ENCODE data around the gene PRSS2. TPM values are rescaled to one million over a fixed set of nuclear protein-coding genes. Genes with fewer than 3 reads are reported as not detected.

The PRSS2 gene
- total and polyA plus RNA-seq, 9 donors = 0.09 to 1.3 (median 1.2) TPM; not detected in 6

GRCh38 chr7:142809671-142810070 is 38.9 kb downstream of the PRSS2 start:
- Histone ChIP-seq H3K27ac (ENCODE audit: low read length) (no peak overlapping the region), H3K4me1 (ENCODE audit: control insufficient read depth, insufficient read depth, low read length) (no peaks in the 10 kb centered on the region)
- no CpG with 5 or more reads among the region's 2 CpGs for WGBS (ENCODE audit: insufficient coverage)

GRCh38 chr7:142811154-142811737 is 40.5 kb downstream of the PRSS2 start:
- WGBS (ENCODE audit: insufficient coverage) = 33% methylated on average over 1 of the region's 6 CpGs
- H3K4me1 ChIP-seq (ENCODE audit: control insufficient read depth, insufficient read depth, low read length) = no peaks in the 10 kb centered on the region
- no peak overlapping the region for H3K27ac ChIP-seq (ENCODE audit: low read length)
- no peak overlapping the region for H3K4me3 ChIP-seq (ENCODE audit: low read length)
- H3K27me3 ChIP-seq (ENCODE audit: control insufficient read depth, insufficient read depth, low read length) = peaks cover 5% of the 10 kb centered on the region
- no peaks in the 10 kb centered on the region for H3K9me3 ChIP-seq (replicated peaks; ENCODE audit: control insufficient read depth, low read depth, low read length)
- DNase-seq = peak; percentile 41
- H3K36me3 ChIP-seq (ENCODE audit: control insufficient read depth, insufficient read depth, low read length) = no peaks in the 10 kb centered on the region

More at GRCh38 chr7:142809671-142810070, 38.9 kb downstream of the PRSS2 start:
- no peak for DNase-seq
- no peaks in the 10 kb centered on the region for H3K36me3 ChIP-seq (ENCODE audit: control insufficient read depth, insufficient read depth, low read length)
- no peak overlapping the region for H3K4me3 ChIP-seq (ENCODE audit: low read length)
- peaks cover 5% of the 10 kb centered on the region for H3K27me3 ChIP-seq (ENCODE audit: control insufficient read depth, insufficient read depth, low read length)
- no peaks in the 10 kb centered on the region for H3K9me3 ChIP-seq (replicated peaks; ENCODE audit: control insufficient read depth, low read depth, low read length)

- H3K4me1 ChIP-seq (ENCODE audit: control insufficient read depth, insufficient read depth, low read length) = no peaks in the 10 kb centered on the region
- H3K4me3 ChIP-seq (ENCODE audit: low read length) = no peak overlapping the region
- peaks cover 5% of the 10 kb centered on the region for H3K27me3 ChIP-seq (ENCODE audit: control insufficient read depth, insufficient read depth, low read length)
- no peak overlapping the region for H3K27ac ChIP-seq (ENCODE audit: low read length)
- no peak for DNase-seq
- WGBS (ENCODE audit: insufficient coverage) = 39% methylated on average over 5 of the region's 7 CpGs
- no peaks in the 10 kb centered on the region for H3K9me3 ChIP-seq (replicated peaks; ENCODE audit: control insufficient read depth, low read depth, low read length)
- no peaks in the 10 kb centered on the region for H3K36me3 ChIP-seq (ENCODE audit: control insufficient read depth, insufficient read depth, low read length)
These were observed 41.9 kb downstream of the PRSS2 start for GRCh38 chr7:142812437-142813215.

- no CpG with 5 or more reads among the region's 2 CpGs for WGBS (ENCODE audit: insufficient coverage)
- DNase-seq = no peak
- no peak overlapping the region for H3K4me3 ChIP-seq (ENCODE audit: low read length)
- H3K27ac ChIP-seq (ENCODE audit: low read length) = no peak overlapping the region
- no peaks in the 10 kb centered on the region for H3K9me3 ChIP-seq (replicated peaks; ENCODE audit: control insufficient read depth, low read depth, low read length)
- H3K36me3 ChIP-seq (ENCODE audit: control insufficient read depth, insufficient read depth, low read length) = no peaks in the 10 kb centered on the region
- H3K4me1 ChIP-seq (ENCODE audit: control insufficient read depth, insufficient read depth, low read length) = no peaks in the 10 kb centered on the region
- peaks cover 5% of the 10 kb centered on the region for H3K27me3 ChIP-seq (ENCODE audit: control insufficient read depth, insufficient read depth, low read length)
These were observed 42.5 kb downstream of the PRSS2 start for GRCh38 chr7:142813226-142813625.

- no peak for DNase-seq
- Histone ChIP-seq H3K9me3 (replicated peaks; ENCODE audit: control insufficient read depth, low read depth, low read length) (no peaks in the 10 kb centered on the region), H3K27ac (ENCODE audit: low read length) (no peak overlapping the region), H3K27me3 (ENCODE audit: control insufficient read depth, insufficient read depth, low read length) (peaks cover 2% of the 10 kb centered on the region), H3K4me1 (ENCODE audit: control insufficient read depth, insufficient read depth, low read length) (no peaks in the 10 kb centered on the region), H3K36me3 (ENCODE audit: control insufficient read depth, insufficient read depth, low read length) (no peaks in the 10 kb centered on the region), H3K4me3 (ENCODE audit: low read length) (no peak overlapping the region)
- no CpG with 5 or more reads among the region's 1 CpG for WGBS (ENCODE audit: insufficient coverage)
These were observed 42.9 kb downstream of the PRSS2 start for GRCh38 chr7:142813699-142814098.

GRCh38 chr7:142814451-142814850 is 43.7 kb downstream of the PRSS2 start:
- WGBS (ENCODE audit: insufficient coverage) = no CpG with 5 or more reads among the region's 2 CpGs
- no peaks in the 10 kb centered on the region for H3K9me3 ChIP-seq (replicated peaks; ENCODE audit: control insufficient read depth, low read depth, low read length)
- no peak overlapping the region for H3K27ac ChIP-seq (ENCODE audit: low read length)
- no peaks in the 10 kb centered on the region for H3K4me1 ChIP-seq (ENCODE audit: control insufficient read depth, insufficient read depth, low read length)
- no peaks in the 10 kb centered on the region for H3K27me3 ChIP-seq (ENCODE audit: control insufficient read depth, insufficient read depth, low read length)
- no peak overlapping the region for H3K4me3 ChIP-seq (ENCODE audit: low read length)
- no peak for DNase-seq
- no peaks in the 10 kb centered on the region for H3K36me3 ChIP-seq (ENCODE audit: control insufficient read depth, insufficient read depth, low read length)

- no peaks in the 10 kb centered on the region for H3K27me3 ChIP-seq (ENCODE audit: control insufficient read depth, insufficient read depth, low read length)
- H3K4me3 ChIP-seq (ENCODE audit: low read length) = no peak overlapping the region
- no peaks in the 10 kb centered on the region for H3K9me3 ChIP-seq (replicated peaks; ENCODE audit: control insufficient read depth, low read depth, low read length)
- no CpG with 5 or more reads among the region's 3 CpGs for WGBS (ENCODE audit: insufficient coverage)
- H3K27ac ChIP-seq (ENCODE audit: low read length) = no peak overlapping the region
- no peaks in the 10 kb centered on the region for H3K36me3 ChIP-seq (ENCODE audit: control insufficient read depth, insufficient read depth, low read length)
- no peak for DNase-seq
- H3K4me1 ChIP-seq (ENCODE audit: control insufficient read depth, insufficient read depth, low read length) = no peaks in the 10 kb centered on the region
These were observed 44.4 kb downstream of the PRSS2 start for GRCh38 chr7:142815134-142815533.

GRCh38 chr7:142817506-142817905 is 46.7 kb downstream of the PRSS2 start:
- Histone ChIP-seq H3K4me1 (ENCODE audit: control insufficient read depth, insufficient read depth, low read length) (no peaks in the 10 kb centered on the region), H3K36me3 (ENCODE audit: control insufficient read depth, insufficient read depth, low read length) (no peaks in the 10 kb centered on the region), H3K27ac (ENCODE audit: low read length) (no peak overlapping the region), H3K27me3 (ENCODE audit: control insufficient read depth, insufficient read depth, low read length) (no peaks in the 10 kb centered on the region), H3K9me3 (replicated peaks; ENCODE audit: control insufficient read depth, low read depth, low read length) (no peaks in the 10 kb centered on the region), H3K4me3 (ENCODE audit: low read length) (no peak overlapping the region)
- no peak for DNase-seq
- no CpG with 5 or more reads among the region's 2 CpGs for WGBS (ENCODE audit: insufficient coverage)

- DNase-seq = no peak
- H3K9me3 ChIP-seq (replicated peaks; ENCODE audit: control insufficient read depth, low read depth, low read length) = no peaks in the 10 kb centered on the region
- no peaks in the 10 kb centered on the region for H3K4me1 ChIP-seq (ENCODE audit: control insufficient read depth, insufficient read depth, low read length)
- no peaks in the 10 kb centered on the region for H3K27me3 ChIP-seq (ENCODE audit: control insufficient read depth, insufficient read depth, low read length)
- no peaks in the 10 kb centered on the region for H3K36me3 ChIP-seq (ENCODE audit: control insufficient read depth, insufficient read depth, low read length)
- H3K27ac ChIP-seq (ENCODE audit: low read length) = no peak overlapping the region
- 78% methylated on average over 5 of the region's 5 CpGs for WGBS (ENCODE audit: insufficient coverage)
- H3K4me3 ChIP-seq (ENCODE audit: low read length) = no peak overlapping the region
These were observed 48.8 kb downstream of the PRSS2 start for GRCh38 chr7:142819530-142819929.

- no peak for DNase-seq
- Histone ChIP-seq H3K9me3 (replicated peaks; ENCODE audit: control insufficient read depth, low read depth, low read length) (no peaks in the 10 kb centered on the region), H3K4me1 (ENCODE audit: control insufficient read depth, insufficient read depth, low read length) (no peaks in the 10 kb centered on the region), H3K27ac (ENCODE audit: low read length) (no peak overlapping the region), H3K36me3 (ENCODE audit: control insufficient read depth, insufficient read depth, low read length) (no peaks in the 10 kb centered on the region), H3K4me3 (ENCODE audit: low read length) (no peak overlapping the region), H3K27me3 (ENCODE audit: control insufficient read depth, insufficient read depth, low read length) (no peaks in the 10 kb centered on the region)
- WGBS (ENCODE audit: insufficient coverage) = no CpG with 5 or more reads among the region's 1 CpG
These were observed 51.9 kb downstream of the PRSS2 start for GRCh38 chr7:142822714-142823113.

All from muscle of leg (tissue), 11 donors.